ENCODE measurements around the gene FICD. TPM values are rescaled to one million over a fixed set of nuclear protein-coding genes. Genes with fewer than 3 reads are reported as not detected.
A peak's percentile ranks its signal among the peaks of the same experiment; 100 is the strongest.

The FICD gene
- total RNA-seq, 6 experiments from 2014 or later: 2.8 to 8.4 (median 5.6) TPM

GRCh38 chr12:108491256-108491655, 23.8 kb upstream of the FICD start:
- no peak overlapping the region for H3K4me3 ChIP-seq
- H3K4me1 ChIP-seq: no peaks in the 10 kb centered on the region
- 29% methylated on average over 2 of the region's 2 CpGs for WGBS (ENCODE audit: insufficient coverage, low coverage, low lambda C conversion rate, missing lambda C conversion rate)
- TF ChIP-seq POLR2A (IDR thresholded peaks at IDR 0.05) (no peak), CTCF (IDR thresholded peaks at IDR 0.05) (no peak)
- no peaks in the 10 kb centered on the region for H3K27me3 ChIP-seq
- ATAC-seq (no peak), DNase-seq (no peak)
- intact Hi-C loops (cut with DNase I): no loop called here
- no peak overlapping the region for H3K27ac ChIP-seq
- no peaks in the 10 kb centered on the region for H3K36me3 ChIP-seq
- no peaks in the 10 kb centered on the region for H3K9me3 ChIP-seq

- Histone ChIP-seq H3K36me3 (no peaks in the 10 kb centered on the region), H3K4me3 (no peak overlapping the region), H3K9me3 (no peaks in the 10 kb centered on the region), H3K27me3 (no peaks in the 10 kb centered on the region), H3K4me1 (no peaks in the 10 kb centered on the region), H3K27ac (no peak overlapping the region)
- no peak for ATAC-seq
- TF ChIP-seq CTCF (IDR thresholded peaks at IDR 0.05): peak; percentile 9 to 37 (median 32)
- no peak for TF ChIP-seq POLR2A (IDR thresholded peaks at IDR 0.05)
- DNase-seq: no peak
- WGBS (ENCODE audit: insufficient coverage, low coverage, low lambda C conversion rate, missing lambda C conversion rate): 29% methylated on average over 1 of the region's 1 CpG
- intact Hi-C loops (cut with DNase I): no loop called here
Measured at GRCh38 chr12:108495054-108495453, 20.0 kb upstream of the FICD start.

GRCh38 chr12:108495823-108496579, 19.1 kb upstream of the FICD start:
- intact Hi-C loops (cut with DNase I): no loop called here
- TF ChIP-seq CTCF (IDR thresholded peaks at IDR 0.05) (no peak), POLR2A (IDR thresholded peaks at IDR 0.05) (no peak)

GRCh38 chr12:108498136-108498535, 16.9 kb upstream of the FICD start:
- ATAC-seq (no peak), DNase-seq (no peak)
- TF ChIP-seq CTCF (IDR thresholded peaks at IDR 0.05) (no peak), POLR2A (IDR thresholded peaks at IDR 0.05) (no peak)

More at GRCh38 chr12:108495823-108496579, 19.1 kb upstream of the FICD start:
- H3K27ac ChIP-seq: no peak overlapping the region
- H3K4me1 ChIP-seq: no peaks in the 10 kb centered on the region
- ATAC-seq (no peak), DNase-seq (no peak)
- 52% methylated on average over 10 of the region's 11 CpGs for WGBS (ENCODE audit: insufficient coverage, low coverage, low lambda C conversion rate, missing lambda C conversion rate)
- no peaks in the 10 kb centered on the region for H3K36me3 ChIP-seq
- no peak overlapping the region for H3K4me3 ChIP-seq
- H3K27me3 ChIP-seq: no peaks in the 10 kb centered on the region
- H3K9me3 ChIP-seq: no peaks in the 10 kb centered on the region

More at GRCh38 chr12:108498136-108498535, 16.9 kb upstream of the FICD start:
- Histone ChIP-seq H3K4me3 (no peak overlapping the region), H3K27me3 (no peaks in the 10 kb centered on the region), H3K9me3 (no peaks in the 10 kb centered on the region), H3K36me3 (no peaks in the 10 kb centered on the region), H3K27ac (no peak overlapping the region), H3K4me1 (no peaks in the 10 kb centered on the region)
- intact Hi-C loops (cut with DNase I): no loop called here
- 64% methylated on average over 9 of the region's 11 CpGs for WGBS (ENCODE audit: insufficient coverage, low coverage, low lambda C conversion rate, missing lambda C conversion rate)
